ENCODE measurements around the gene IER5. TPM values are rescaled to one million over a fixed set of nuclear protein-coding genes. Genes with fewer than 3 reads are reported as not detected.

The IER5 gene
- total RNA-seq, 1 experiment from 2014 or later = 30.5 TPM

DNA sequence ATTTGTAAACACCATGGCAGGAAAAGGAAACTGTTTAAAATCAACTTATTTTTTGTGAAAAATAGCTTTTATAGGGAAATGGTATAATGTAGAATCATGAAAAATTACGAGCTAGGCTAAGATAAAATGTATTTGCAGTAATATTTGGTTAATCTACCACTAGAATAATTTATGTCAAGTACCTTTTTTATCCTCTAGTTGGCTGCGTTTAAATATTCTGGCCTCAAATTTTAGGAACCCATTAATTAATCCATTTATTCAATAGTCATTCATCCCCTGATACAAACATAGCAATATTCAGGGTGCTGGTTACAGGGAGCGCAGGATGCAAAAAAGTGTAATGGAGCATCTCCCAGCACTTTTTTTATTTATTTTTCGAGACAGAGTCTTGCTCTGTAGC is 8.6 kb upstream of the IER5 start (continued):
- no peak for TF ChIP-seq ELF1 (IDR thresholded peaks at IDR 0.05; ENCODE audit: borderline replicate concordance, low read depth)
- TF ChIP-seq EGR1 (IDR thresholded peaks at IDR 0.05; ENCODE audit: low read depth) = no peak
- TF ChIP-seq FOSL1 (IDR thresholded peaks at IDR 0.05; ENCODE audit: low read depth) = no peak
- TF ChIP-seq, protein P1, sequence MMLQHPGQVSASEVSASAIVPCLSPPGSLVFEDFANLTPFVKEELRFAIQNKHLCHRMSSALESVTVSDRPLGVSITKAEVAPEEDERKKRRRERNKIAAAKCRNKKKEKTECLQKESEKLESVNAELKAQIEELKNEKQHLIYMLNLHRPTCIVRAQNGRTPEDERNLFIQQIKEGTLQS (IDR thresholded peaks at IDR 0.05) = no peak
- no peak for TF ChIP-seq ZNF274 (IDR thresholded peaks at IDR 0.05; ENCODE audit: low read depth, low read length)

DNA sequence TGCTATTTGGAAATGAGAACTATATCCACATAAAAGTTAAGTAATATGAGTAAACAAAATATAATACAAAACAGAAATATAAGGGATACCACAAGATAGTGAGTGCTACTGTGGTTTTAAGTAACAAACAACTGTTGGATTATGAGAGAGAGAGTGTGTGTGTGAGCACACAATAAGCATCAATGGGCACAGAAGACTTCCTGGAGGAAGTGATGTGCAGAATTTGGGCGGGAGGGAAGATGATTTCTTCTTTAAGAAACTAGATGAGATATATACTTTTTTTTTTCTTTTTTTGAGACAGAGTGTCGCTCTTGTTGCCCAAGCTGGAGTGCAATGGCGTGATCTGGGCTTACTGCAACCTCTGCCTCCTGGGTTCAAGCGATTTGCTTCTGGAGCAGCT is 7.9 kb upstream of the IER5 start:
- H3K9me2 ChIP-seq (ENCODE audit: insufficient read depth) = no peaks in the 10 kb centered on the region
- H3K79me2 ChIP-seq (ENCODE audit: insufficient read depth, low read length) = no peaks in the 10 kb centered on the region
- TF ChIP-seq ZNF274 (IDR thresholded peaks at IDR 0.05; ENCODE audit: low read depth, low read length) = no peak
- H4K20me1 ChIP-seq (ENCODE audit: insufficient read depth) = no peaks in the 10 kb centered on the region
- H3K4me3 ChIP-seq (replicated peaks in 1 of 2; ENCODE audit: low read depth in 1 of 2, low read length in 2 of 2) = no peak overlapping the region
- DNase-seq (ENCODE audit: low read depth, low spot score) = no peak
- CTCF ChIA-PET = no interaction called here
- H3K9ac ChIP-seq (ENCODE audit: low read length) = no peak overlapping the region
- no peak overlapping the region for H3K27ac ChIP-seq (ENCODE audit: low read depth, low read length)
- RAD21 ChIA-PET (ENCODE audit: low non-redundant PET in 1 of 2, low total read pairs in 2 of 2, uncharacterized antibody in 2 of 2, unreplicated experiment in 2 of 2) = interaction anchor here in 1 of 2 experiments (0.6 kb wide), 1 partner anchor 253 kb away, joined by 3 read pairs; no protein-coding TSS in a partner anchor
- H3K27me3 ChIP-seq (ENCODE audit: insufficient read depth, low read length) = no peaks in the 10 kb centered on the region
- ATAC-seq = no peak
- BruUV-seq (replicated peaks) = no TSS peak
- intact Hi-C loops (cut with micrococcal nuclease) = loop anchor here (5.0 kb wide), 1 partner anchor 43 kb away; no protein-coding TSS in a partner anchor
- no peaks in the 10 kb centered on the region for H3K9me3 ChIP-seq (ENCODE audit: control insufficient read depth in 1 of 2, insufficient read depth in 1 of 2, low read depth in 1 of 2, low read length in 2 of 2)
- peaks cover 10 to 32% of the 10 kb centered on the region in 2 experiments for H3K4me1 ChIP-seq (ENCODE audit: control insufficient read depth in 1 of 2, insufficient read depth in 2 of 2, low read length in 2 of 2)
- H2AFZ ChIP-seq (ENCODE audit: low read depth, low read length, poor library complexity, severe bottlenecking) = no peak overlapping the region
- POLR2A ChIA-PET = interaction anchor here (0.7 kb wide), 1 partner anchor 807 kb away, joined by 3 read pairs; no protein-coding TSS in a partner anchor
- H3K36me3 ChIP-seq (ENCODE audit: control insufficient read depth in 1 of 2, insufficient read depth in 2 of 2, low read length in 2 of 2) = no peaks in the 10 kb centered on the region
- no peak overlapping the region for H3K4me2 ChIP-seq (ENCODE audit: low read length)

DNA sequence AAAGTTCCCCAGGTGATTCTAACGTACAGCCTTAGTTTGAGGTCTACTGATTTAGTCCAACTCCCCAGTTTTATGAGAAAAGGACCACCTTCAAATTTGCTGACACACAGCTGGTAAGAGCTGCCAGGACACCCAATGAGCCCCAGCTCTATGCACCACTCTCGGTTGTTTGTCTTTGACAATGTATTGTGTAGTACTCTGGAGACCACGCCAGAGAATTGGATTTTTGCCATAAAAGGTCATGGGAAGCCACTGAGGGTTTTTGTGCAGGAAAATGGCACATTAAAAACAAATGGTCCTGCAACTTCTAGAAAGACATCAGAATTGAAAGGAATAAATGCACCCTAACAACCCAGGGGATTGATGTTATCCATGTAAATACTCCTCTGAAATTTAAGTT is 7.1 kb upstream of the IER5 start:
- Histone ChIP-seq H4K20me1 (ENCODE audit: insufficient read depth) (no peaks in the 10 kb centered on the region), H3K9ac (ENCODE audit: low read length) (no peak overlapping the region), H3K9me3 (ENCODE audit: control insufficient read depth in 1 of 2, insufficient read depth in 1 of 2, low read depth in 1 of 2, low read length in 2 of 2) (no peaks in the 10 kb centered on the region), H3K4me2 (ENCODE audit: low read length) (no peak overlapping the region), H3K27me3 (ENCODE audit: insufficient read depth, low read length) (no peaks in the 10 kb centered on the region), H3K36me3 (ENCODE audit: control insufficient read depth in 1 of 2, insufficient read depth in 2 of 2, low read length in 2 of 2) (no peaks in the 10 kb centered on the region), H3K9me2 (ENCODE audit: insufficient read depth) (no peaks in the 10 kb centered on the region), H3K4me3 (replicated peaks in 1 of 2; ENCODE audit: low read depth in 1 of 2, low read length in 2 of 2) (no peak overlapping the region), H3K4me1 (ENCODE audit: control insufficient read depth in 1 of 2, insufficient read depth in 2 of 2, low read length in 2 of 2) (peaks cover 10 to 35% of the 10 kb centered on the region in 2 experiments), H2AFZ (ENCODE audit: low read depth, low read length, poor library complexity, severe bottlenecking) (no peak overlapping the region), H3K27ac (ENCODE audit: low read depth, low read length) (no peak overlapping the region), H3K79me2 (ENCODE audit: insufficient read depth, low read length) (no peaks in the 10 kb centered on the region)
- no TSS peak for BruUV-seq (replicated peaks)
- DNase-seq (ENCODE audit: low read depth, low spot score) (no peak), ATAC-seq (no peak)
- intact Hi-C loops (cut with micrococcal nuclease) = loop anchor here (5.0 kb wide), 1 partner anchor 44 kb away; no protein-coding TSS in a partner anchor
- RAD21 ChIA-PET (ENCODE audit: low non-redundant PET in 1 of 2, low total read pairs in 2 of 2, uncharacterized antibody in 2 of 2, unreplicated experiment in 2 of 2) = no interaction called here
- POLR2A ChIA-PET = no interaction called here
- CTCF ChIA-PET = interaction anchor here (0.6 kb wide), 1 partner anchor 55 kb away, joined by 3 read pairs; no protein-coding TSS in a partner anchor
- TF ChIP-seq EGR1 (IDR thresholded peaks at IDR 0.05; ENCODE audit: low read depth) = no peak
- TF ChIP-seq YY1 (IDR thresholded peaks at IDR 0.05; ENCODE audit: extremely low read depth, insufficient replicate concordance, low read depth, low read length) = no peak
- no peak for TF ChIP-seq POLR2AphosphoS5 (IDR thresholded peaks at IDR 0.05; ENCODE audit: low read depth, low read length)
- TF ChIP-seq, protein P2, sequence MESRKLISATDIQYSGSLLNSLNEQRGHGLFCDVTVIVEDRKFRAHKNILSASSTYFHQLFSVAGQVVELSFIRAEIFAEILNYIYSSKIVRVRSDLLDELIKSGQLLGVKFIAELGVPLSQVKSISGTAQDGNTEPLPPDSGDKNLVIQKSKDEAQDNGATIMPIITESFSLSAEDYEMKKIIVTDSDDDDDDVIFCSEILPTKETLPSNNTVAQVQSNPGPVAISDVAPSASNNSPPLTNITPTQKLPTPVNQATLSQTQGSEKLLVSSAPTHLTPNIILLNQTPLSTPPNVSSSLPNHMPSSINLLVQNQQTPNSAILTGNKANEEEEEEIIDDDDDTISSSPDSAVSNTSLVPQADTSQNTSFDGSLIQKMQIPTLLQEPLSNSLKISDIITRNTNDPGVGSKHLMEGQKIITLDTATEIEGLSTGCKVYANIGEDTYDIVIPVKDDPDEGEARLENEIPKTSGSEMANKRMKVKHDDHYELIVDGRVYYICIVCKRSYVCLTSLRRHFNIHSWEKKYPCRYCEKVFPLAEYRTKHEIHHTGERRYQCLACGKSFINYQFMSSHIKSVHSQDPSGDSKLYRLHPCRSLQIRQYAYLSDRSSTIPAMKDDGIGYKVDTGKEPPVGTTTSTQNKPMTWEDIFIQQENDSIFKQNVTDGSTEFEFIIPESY (IDR thresholded peaks at IDR 0.05; ENCODE audit: extremely low read depth, insufficient replicate concordance, low read length) = no peak
- TF ChIP-seq EZH2phosphoT487 (IDR thresholded peaks at IDR 0.05; ENCODE audit: borderline replicate concordance) = no peak
- TF ChIP-seq JUND (IDR thresholded peaks at IDR 0.05) = no peak
- TF ChIP-seq, protein P1 (IDR thresholded peaks at IDR 0.05) = no peak
- TF ChIP-seq SIN3A (IDR thresholded peaks at IDR 0.05; ENCODE audit: low read depth) = no peak
- TF ChIP-seq CBX3 (IDR thresholded peaks at IDR 0.05; ENCODE audit: low read depth) = no peak
- TF ChIP-seq EZH2 (IDR thresholded peaks at IDR 0.05) = no peak
- TF ChIP-seq, protein P3, sequence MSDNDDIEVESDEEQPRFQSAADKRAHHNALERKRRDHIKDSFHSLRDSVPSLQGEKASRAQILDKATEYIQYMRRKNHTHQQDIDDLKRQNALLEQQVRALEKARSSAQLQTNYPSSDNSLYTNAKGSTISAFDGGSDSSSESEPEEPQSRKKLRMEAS (IDR thresholded peaks at IDR 0.05) = no peak
- no peak for TF ChIP-seq TCF7L2 (IDR thresholded peaks at IDR 0.05; ENCODE audit: borderline replicate concordance, extremely low read depth, insufficient read depth, insufficient read length)
- TF ChIP-seq POLR2A (IDR thresholded peaks at IDR 0.05; ENCODE audit: borderline replicate concordance, extremely low read depth, insufficient read depth, insufficient read length) = no peak
